ENCODE data around the gene C3orf22. TPM values are rescaled to one million over a fixed set of nuclear protein-coding genes. Genes with fewer than 3 reads are reported as not detected.

The C3orf22 gene
- total RNA-seq, 4 donors from 2014 or later: not detected

GRCh38 chr3:126569390-126569975, 10.8 kb upstream of the C3orf22 start:
- ATAC-seq (ENCODE audit: low FRiP score): no peak
- no peak for DNase-seq (ENCODE audit: low spot score)

GRCh38 chr3:126568776-126569342, 10.1 kb upstream of the C3orf22 start:
- ATAC-seq (ENCODE audit: low FRiP score) (no peak), DNase-seq (ENCODE audit: low spot score) (no peak)
- no peak for TF ChIP-seq CTCF (IDR thresholded peaks at IDR 0.05)

More at GRCh38 chr3:126569390-126569975, 10.8 kb upstream of the C3orf22 start:
- no peak for TF ChIP-seq CTCF (IDR thresholded peaks at IDR 0.05)

- TF ChIP-seq CTCF (IDR thresholded peaks at IDR 0.05): no peak
- ATAC-seq (ENCODE audit: low FRiP score): no peak
- no peak for DNase-seq (ENCODE audit: low spot score)
Observed at GRCh38 chr3:126567696-126568438, 9.1 kb upstream of the C3orf22 start.

- ATAC-seq (ENCODE audit: low FRiP score): no peak
- DNase-seq (ENCODE audit: low spot score): no peak
- TF ChIP-seq CTCF (IDR thresholded peaks at IDR 0.05): no peak
Observed at GRCh38 chr3:126562737-126563276, 4.1 kb upstream of the C3orf22 start.

GRCh38 chr3:126557761-126558160, 971 bp downstream of the C3orf22 start:
- ATAC-seq (ENCODE audit: low FRiP score): no peak
- TF ChIP-seq CTCF (IDR thresholded peaks at IDR 0.05): no peak
- DNase-seq (ENCODE audit: low spot score): no peak

GRCh38 chr3:126557415-126557745, 1.4 kb downstream of the C3orf22 start:
- DNase-seq (ENCODE audit: low spot score) (no peak), ATAC-seq (ENCODE audit: low FRiP score) (no peak)
- no peak for TF ChIP-seq CTCF (IDR thresholded peaks at IDR 0.05)
